Breast epithelium (tissue), 3 donors: ENCODE data around the gene NPHP4.

ENCODE experiments used
- POLR2A ChIP-seq: fragments of 450-650 bp; IDR thresholded peaks from one replicate; pipeline ENCODE4 v1.6.1; 2016; ENCODE audit warnings: antibody characterized with exemption, mild to moderate bottlenecking, moderate library complexity
- POLR2AphosphoS5 ChIP-seq, 3 donors: sonication (generic); formaldehyde crosslinking; IDR thresholded peaks; one replicate each; pipeline ENCODE4 v1.6.1; 2017; ENCODE audit warnings: antibody characterized with exemption in 3 of 3
- TF ChIP-seq, protein P1 (sequence below), 3 donors: fragments of 450-650 bp; IDR thresholded peaks; one replicate each; pipeline ENCODE4 v1.5.1; 2016 to 2017; ENCODE audit warnings: antibody characterized with exemption in 3 of 3, mild to moderate bottlenecking in 3 of 3, moderate library complexity in 3 of 3

DNA sequence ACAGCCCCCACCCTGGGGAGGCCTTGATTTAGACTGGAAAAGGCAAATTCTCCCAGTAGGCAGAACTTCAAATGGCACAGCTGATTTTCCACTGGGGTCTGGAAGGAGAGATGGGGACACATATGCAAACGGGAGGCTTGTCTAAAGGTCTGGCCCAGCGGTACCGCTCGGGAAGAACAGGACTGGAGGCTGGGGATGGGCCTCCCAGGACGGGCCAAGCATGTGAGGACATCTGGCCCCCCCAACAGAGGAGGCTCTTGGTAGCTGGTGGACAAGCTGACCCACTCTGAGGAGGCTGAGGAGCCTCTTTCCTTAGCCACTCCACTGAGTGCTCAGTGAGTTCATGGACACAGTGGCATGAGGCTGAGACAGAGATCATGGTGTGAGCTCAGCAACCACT, 170.0 kb downstream of the NPHP4 start:
- TF ChIP-seq, protein P1, sequence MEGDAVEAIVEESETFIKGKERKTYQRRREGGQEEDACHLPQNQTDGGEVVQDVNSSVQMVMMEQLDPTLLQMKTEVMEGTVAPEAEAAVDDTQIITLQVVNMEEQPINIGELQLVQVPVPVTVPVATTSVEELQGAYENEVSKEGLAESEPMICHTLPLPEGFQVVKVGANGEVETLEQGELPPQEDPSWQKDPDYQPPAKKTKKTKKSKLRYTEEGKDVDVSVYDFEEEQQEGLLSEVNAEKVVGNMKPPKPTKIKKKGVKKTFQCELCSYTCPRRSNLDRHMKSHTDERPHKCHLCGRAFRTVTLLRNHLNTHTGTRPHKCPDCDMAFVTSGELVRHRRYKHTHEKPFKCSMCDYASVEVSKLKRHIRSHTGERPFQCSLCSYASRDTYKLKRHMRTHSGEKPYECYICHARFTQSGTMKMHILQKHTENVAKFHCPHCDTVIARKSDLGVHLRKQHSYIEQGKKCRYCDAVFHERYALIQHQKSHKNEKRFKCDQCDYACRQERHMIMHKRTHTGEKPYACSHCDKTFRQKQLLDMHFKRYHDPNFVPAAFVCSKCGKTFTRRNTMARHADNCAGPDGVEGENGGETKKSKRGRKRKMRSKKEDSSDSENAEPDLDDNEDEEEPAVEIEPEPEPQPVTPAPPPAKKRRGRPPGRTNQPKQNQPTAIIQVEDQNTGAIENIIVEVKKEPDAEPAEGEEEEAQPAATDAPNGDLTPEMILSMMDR (IDR thresholded peaks at IDR 0.05) = no peak
- TF ChIP-seq POLR2A (no peak), POLR2AphosphoS5 (IDR thresholded peaks at IDR 0.05) (no peak)
